Gastrocnemius medialis (tissue), 4 donors: ENCODE data around the gene HSPA12B. TPM values are rescaled to one million over a fixed set of nuclear protein-coding genes. Genes with fewer than 3 reads are reported as not detected.

Source experiments
- ATAC-seq, 2 donors: fragments of 150-250 bp; one replicate each; pipeline ENCODE4 v1.9.1; 2016
- DNase-seq, 2 donors: peaks; one replicate each; pipeline ENCODE4 v3.0.0-alpha.2; 2019
- H3K27ac ChIP-seq, 4 donors: fragments of 200-600 bp; sonication (generic); 1 replicate in 1 of 4; 2 replicates in 3 of 4; pipeline ENCODE4 v1.5.1; 2016 to 2018; ENCODE audit warnings: mild to moderate bottlenecking in 2 of 4, moderate library complexity in 1 of 4
- H3K27me3 ChIP-seq, 3 donors: fragments of 200-600 bp; sonication (generic) in 2 of 3; 1 replicate in 1 of 3; 2 replicates in 2 of 3; pipeline versions ENCODE4 v1.5.1 to v1.6.0; 2016 to 2019; ENCODE audit warnings: mild to moderate bottlenecking in 1 of 3, moderate library complexity in 1 of 3
- H3K36me3 ChIP-seq, 2 donors: fragments of 200-600 bp; sonication (generic) in 1 of 2; one replicate each; pipeline ENCODE4 v1.5.1; 2017 to 2018
- H3K4me1 ChIP-seq, 2 donors: fragments of 200-600 bp; sonication (generic) in 1 of 2; one replicate each; pipeline ENCODE4 v1.5.1; 2016 to 2017; ENCODE audit warnings: mild to moderate bottlenecking in 2 of 2
- H3K4me3 ChIP-seq, 4 donors: fragments of 200-600 bp; sonication (generic) in 3 of 4; 1 replicate in 1 of 4; 2 replicates in 3 of 4; pipeline ENCODE4 v1.5.1; 2016 to 2019; ENCODE audit warnings: mild to moderate bottlenecking in 2 of 4
- H3K9me3 ChIP-seq, 3 donors: fragments of 200-600 bp; sonication (generic) in 2 of 3; 1 replicate in 1 of 3; 2 replicates in 2 of 3; pipeline ENCODE4 v1.5.1; 2016 to 2019
- POLR2A ChIP-seq, 2 donors: fragments of 450-650 bp; IDR thresholded peaks; one replicate each; pipeline ENCODE4 v1.6.1; 2017; ENCODE audit warnings: antibody characterized with exemption in 2 of 2, mild to moderate bottlenecking in 2 of 2, moderate library complexity in 2 of 2
- in situ Hi-C, 4 donors: fragments of 200-750 bp; cut with MboI; loops; one replicate each; pipeline versions ENCODE4 v1.15.0 to v1.8.0; 2017; ENCODE audit warnings: low sequenced_read_pairs in 4 of 4
- intact Hi-C: fragments of 100-400 bp; cut with DNase I; formaldehyde crosslinking; loops from one replicate; pipeline ENCODE4 v1.15.1; 2023; ENCODE audit warnings: low total_unique reads
- total RNA-seq, 4 donors: library from RNA; depleted of rRNA; stranded (reverse); fragments of >200 nt; gene quantifications; one replicate each; pipeline versions ENCODE4 v1.1.0 to v1.2.3, GENCODE V29; 2016
- TF ChIP-seq, protein P1 (sequence below), 5 experiments: fragments of 450-650 bp in 3 of 5; fragments of 200-600 bp in 2 of 5; sonication (generic) in 2 of 5; IDR thresholded peaks in 4 of 5; conservative IDR thresholded peaks in 1 of 5; 1 replicate in 4 of 5; 2 replicates in 1 of 5; pipeline ENCODE4 v1.5.1; 2016 to 2019; ENCODE audit warnings: antibody characterized with exemption in 5 of 5, mild to moderate bottlenecking in 3 of 5, moderate library complexity in 3 of 5

The HSPA12B gene
- total RNA-seq, 4 donors from 2014 or later = 3.7 to 8.5 (median 5.8) TPM

DNA sequence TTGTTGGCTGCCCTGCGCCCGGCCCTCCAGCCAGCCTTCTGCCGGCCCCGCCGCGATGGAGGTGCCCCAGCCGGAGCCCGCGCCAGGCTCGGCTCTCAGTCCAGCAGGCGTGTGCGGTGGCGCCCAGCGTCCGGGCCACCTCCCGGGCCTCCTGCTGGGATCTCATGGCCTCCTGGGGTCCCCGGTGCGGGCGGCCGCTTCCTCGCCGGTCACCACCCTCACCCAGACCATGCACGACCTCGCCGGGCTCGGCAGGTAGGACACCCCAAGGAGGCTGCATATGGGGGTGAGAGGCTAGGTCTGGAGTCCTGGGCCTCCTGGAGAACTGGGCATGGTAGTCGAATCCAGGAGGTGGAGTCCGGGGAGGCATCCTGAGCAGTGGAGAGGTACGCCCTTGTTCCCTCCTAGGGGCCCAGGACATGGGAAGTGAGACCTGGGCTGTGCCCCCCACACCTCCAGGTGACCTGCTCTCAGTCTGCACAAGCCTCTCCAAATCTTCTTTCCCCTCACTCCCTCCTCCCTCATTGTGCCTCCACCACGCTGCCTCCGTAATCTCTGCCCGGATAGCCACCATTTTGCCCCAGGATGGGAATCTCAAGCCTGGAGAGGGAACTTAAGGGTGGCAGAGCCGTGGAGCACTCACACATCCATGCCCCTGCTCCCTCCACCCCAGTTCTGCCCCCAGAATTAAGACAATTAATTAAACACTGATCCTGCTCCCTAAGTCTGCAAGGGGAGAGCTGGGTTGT is 64.2 kb downstream of the HSPA12B start:
- H3K27ac ChIP-seq = peak overlapping the region; percentile 79 to 94 (median 88)
- TF ChIP-seq, protein P1, sequence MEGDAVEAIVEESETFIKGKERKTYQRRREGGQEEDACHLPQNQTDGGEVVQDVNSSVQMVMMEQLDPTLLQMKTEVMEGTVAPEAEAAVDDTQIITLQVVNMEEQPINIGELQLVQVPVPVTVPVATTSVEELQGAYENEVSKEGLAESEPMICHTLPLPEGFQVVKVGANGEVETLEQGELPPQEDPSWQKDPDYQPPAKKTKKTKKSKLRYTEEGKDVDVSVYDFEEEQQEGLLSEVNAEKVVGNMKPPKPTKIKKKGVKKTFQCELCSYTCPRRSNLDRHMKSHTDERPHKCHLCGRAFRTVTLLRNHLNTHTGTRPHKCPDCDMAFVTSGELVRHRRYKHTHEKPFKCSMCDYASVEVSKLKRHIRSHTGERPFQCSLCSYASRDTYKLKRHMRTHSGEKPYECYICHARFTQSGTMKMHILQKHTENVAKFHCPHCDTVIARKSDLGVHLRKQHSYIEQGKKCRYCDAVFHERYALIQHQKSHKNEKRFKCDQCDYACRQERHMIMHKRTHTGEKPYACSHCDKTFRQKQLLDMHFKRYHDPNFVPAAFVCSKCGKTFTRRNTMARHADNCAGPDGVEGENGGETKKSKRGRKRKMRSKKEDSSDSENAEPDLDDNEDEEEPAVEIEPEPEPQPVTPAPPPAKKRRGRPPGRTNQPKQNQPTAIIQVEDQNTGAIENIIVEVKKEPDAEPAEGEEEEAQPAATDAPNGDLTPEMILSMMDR (IDR thresholded peaks at IDR 0.05 in 4 of 5, conservative IDR thresholded peaks at IDR 0.05 in 1 of 5) = no peak
- no peak for TF ChIP-seq POLR2A (IDR thresholded peaks at IDR 0.05)
- in situ Hi-C loops = no loop called here
- peak overlapping the region; percentile 60 to 90 (median 74) for H3K4me3 ChIP-seq
- peaks cover 0 to 5% of the 10 kb centered on the region in 2 donors for H3K4me1 ChIP-seq
- ATAC-seq (no peak), DNase-seq (no peak)
- H3K27me3 ChIP-seq = no peaks in the 10 kb centered on the region
- H3K9me3 ChIP-seq = no peaks in the 10 kb centered on the region
- no peaks in the 10 kb centered on the region for H3K36me3 ChIP-seq
- intact Hi-C loops = loop anchor here (1.0 kb wide), 1 partner anchor 24 kb away; the partner anchor contains the start of gene AP5S1

DNA sequence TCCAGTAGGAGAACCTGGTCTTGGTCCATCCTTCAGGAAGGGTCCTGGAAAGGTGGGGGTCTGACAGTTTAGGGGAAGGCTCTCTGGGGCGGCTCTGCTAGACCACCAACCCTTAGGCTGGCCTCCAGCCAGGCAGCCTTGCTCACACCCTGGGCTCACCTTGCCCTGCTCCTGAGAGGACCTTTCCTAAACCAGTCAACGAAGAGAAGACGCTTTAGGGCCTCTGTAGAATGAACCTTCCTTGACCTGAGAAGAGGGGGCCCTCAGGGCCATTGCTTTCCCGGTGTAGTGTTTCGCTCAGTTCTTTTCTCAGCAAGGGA is 64.7 kb downstream of the HSPA12B start:
- intact Hi-C loops (no loop called here), in situ Hi-C loops (no loop called here)
- no peaks in the 10 kb centered on the region for H3K27me3 ChIP-seq
- H3K36me3 ChIP-seq = no peaks in the 10 kb centered on the region
- DNase-seq = no peak
- TF ChIP-seq, protein P1 (IDR thresholded peaks at IDR 0.05 in 4 of 5, conservative IDR thresholded peaks at IDR 0.05 in 1 of 5) = no peak
- no peak for TF ChIP-seq POLR2A (IDR thresholded peaks at IDR 0.05)
- peak overlapping the region in 2 of 4 donors; percentile 70 to 79 for H3K4me3 ChIP-seq
- ATAC-seq = no peak
- H3K9me3 ChIP-seq = no peaks in the 10 kb centered on the region
- H3K27ac ChIP-seq = peak overlapping the region in 1 of 4 donors; percentile 48
- peaks cover 0 to 5% of the 10 kb centered on the region in 2 donors for H3K4me1 ChIP-seq

DNA sequence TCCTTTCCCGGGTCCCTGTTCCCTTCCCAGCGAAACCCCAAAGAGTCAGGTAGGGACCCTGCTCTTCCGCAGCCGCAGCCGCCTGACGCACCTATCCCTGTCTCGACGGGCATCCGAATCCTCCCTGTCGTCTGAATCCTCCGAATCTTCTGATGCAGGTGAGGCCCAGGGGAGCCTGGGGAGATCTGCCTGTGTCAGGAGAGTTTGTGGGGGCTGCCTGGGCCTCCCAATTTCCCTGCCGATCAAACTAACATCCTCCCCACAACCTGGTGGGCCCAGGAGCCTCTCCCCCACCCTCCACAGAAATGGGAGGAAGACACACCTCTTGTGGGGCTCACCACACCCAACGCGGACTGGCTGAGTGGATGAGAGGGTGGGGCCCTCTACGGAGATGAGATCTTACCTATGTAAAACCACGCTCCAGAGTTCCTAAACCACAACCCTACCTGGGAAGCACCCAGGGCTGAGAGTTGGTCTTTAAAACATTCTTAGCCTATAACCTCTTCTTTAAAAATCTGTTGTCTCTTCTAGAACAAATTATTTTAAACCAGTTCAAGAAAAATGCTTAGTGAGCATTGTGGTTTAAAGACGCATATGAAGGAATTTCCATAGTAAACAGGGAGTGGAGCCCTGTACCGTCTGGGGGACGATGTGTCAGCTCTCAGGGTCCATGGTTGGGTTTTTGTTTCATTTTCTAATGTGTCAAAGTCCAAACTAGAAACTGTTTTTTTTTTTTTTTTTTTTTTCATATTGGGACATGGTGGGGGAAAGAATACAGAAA is 65.3 kb downstream of the HSPA12B start:
- peak overlapping the region in 1 of 4 donors; percentile 0 for H3K4me3 ChIP-seq

DNA sequence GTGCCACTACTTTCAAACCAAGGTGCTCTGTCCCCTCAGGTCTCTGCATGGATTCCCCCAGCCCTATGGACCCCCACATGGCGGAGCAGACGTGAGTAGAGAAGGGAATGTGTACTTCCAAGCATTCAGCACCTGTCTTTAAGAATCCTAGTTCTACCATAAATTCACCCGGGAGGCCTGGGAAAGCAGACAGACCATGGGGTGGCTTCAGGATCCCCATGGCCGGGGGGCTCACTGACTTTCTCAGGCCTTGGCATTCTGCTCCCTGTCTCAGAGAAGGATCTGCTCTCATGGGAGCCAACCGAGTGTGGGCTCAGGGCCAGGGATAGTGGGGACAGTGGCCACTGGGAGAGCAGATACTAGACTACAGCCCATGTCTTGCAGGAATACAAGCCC is 65.9 kb downstream of the HSPA12B start:
- no peak overlapping the region for H3K4me3 ChIP-seq
- TF ChIP-seq, protein P1 (IDR thresholded peaks at IDR 0.05 in 4 of 5, conservative IDR thresholded peaks at IDR 0.05 in 1 of 5) = no peak
- no peak for TF ChIP-seq POLR2A (IDR thresholded peaks at IDR 0.05)
- no peaks in the 10 kb centered on the region for H3K36me3 ChIP-seq
- peaks cover 0 to 5% of the 10 kb centered on the region in 2 donors for H3K4me1 ChIP-seq
- DNase-seq = no peak
- H3K27ac ChIP-seq = peak overlapping the region in 1 of 4 donors; percentile 48
- H3K9me3 ChIP-seq = no peaks in the 10 kb centered on the region
- H3K27me3 ChIP-seq = no peaks in the 10 kb centered on the region
- in situ Hi-C loops = no loop called here
- no peak for ATAC-seq
- intact Hi-C loops = no loop called here

More for the DNA sequence above, 65.3 kb downstream of the HSPA12B start:
- no peak for TF ChIP-seq POLR2A (IDR thresholded peaks at IDR 0.05)
- TF ChIP-seq, protein P1 (IDR thresholded peaks at IDR 0.05 in 4 of 5, conservative IDR thresholded peaks at IDR 0.05 in 1 of 5) = no peak
- Histone ChIP-seq H3K27ac (peak overlapping the region in 3 of 4 donors; percentile 13 to 48 (median 24)), H3K36me3 (no peaks in the 10 kb centered on the region), H3K4me1 (peaks cover 0 to 5% of the 10 kb centered on the region in 2 donors), H3K9me3 (no peaks in the 10 kb centered on the region), H3K27me3 (no peaks in the 10 kb centered on the region)
- ATAC-seq (no peak), DNase-seq (no peak)
- intact Hi-C loops = no loop called here
- in situ Hi-C loops = no loop called here
